ENCODE measurements around the gene EMP2. TPM values are rescaled to one million over a fixed set of nuclear protein-coding genes. Genes with fewer than 3 reads are reported as not detected.

Gene EMP2
- polyA plus RNA-seq, 3 donors, result not detected

GRCh38 chr16:10501016-10501607, 79.3 kb downstream of the EMP2 start:
- DNase-seq, result no peak
- Histone ChIP-seq H3K4me1 (ENCODE audit: control insufficient read depth in 1 of 2, insufficient read depth in 2 of 2, low read length in 2 of 2) (no peaks in the 10 kb centered on the region), H3K27ac (ENCODE audit: low read depth in 1 of 2, low read length in 2 of 2) (no peak overlapping the region), H2AFZ (ENCODE audit: insufficient read depth, low read depth, low read length, poor library complexity, severe bottlenecking) (no peak overlapping the region), H3K27me3 (ENCODE audit: control insufficient read depth in 2 of 2, insufficient read depth in 2 of 2, low read length in 2 of 2) (no peaks in the 10 kb centered on the region), H3K9ac (ENCODE audit: insufficient read depth, low read length, poor library complexity, severe bottlenecking) (no peak overlapping the region), H3K9me3 (replicated peaks in 1 of 2; ENCODE audit: control insufficient read depth in 1 of 2, insufficient read depth in 1 of 2, low read length in 2 of 2) (peaks cover 3 to 5% of the 10 kb centered on the region in 2 donors), H3K79me2 (ENCODE audit: insufficient read depth, low read length) (no peaks in the 10 kb centered on the region), H4K20me1 (ENCODE audit: insufficient read depth, low read length) (no peaks in the 10 kb centered on the region), H3K4me3 (replicated peaks in 1 of 3; ENCODE audit: low read depth in 2 of 3, low read length in 3 of 3) (no peak overlapping the region), H3K4me2 (replicated peaks; ENCODE audit: extremely low read depth, low read length, poor library complexity, severe bottlenecking) (no peak overlapping the region), H3K36me3 (replicated peaks in 1 of 2; ENCODE audit: control insufficient read depth in 1 of 2, insufficient read depth in 2 of 2, low read length in 2 of 2) (no peaks in the 10 kb centered on the region)
- Mint-ChIP-seq H3K36me3 (no peaks in the 10 kb centered on the region), H3K4me3 (no peak overlapping the region), H3K9me3 (peaks cover 0 to 18% (median 3%) of the 10 kb centered on the region in 7 donors), H3K27me3 (ENCODE audit: low read depth in 3 of 3) (peaks cover 0 to 7% (median 1%) of the 10 kb centered on the region in 3 donors), H3K4me1 (no peaks in the 10 kb centered on the region), H3K27ac (no peak overlapping the region)
- intact Hi-C loops (cut with micrococcal nuclease), result no loop called here
- no peak for TF ChIP-seq CTCF (IDR thresholded peaks at IDR 0.05)
- WGBS (ENCODE audit: insufficient coverage), result 80% methylated on average over 1 of the region's 2 CpGs

- H3K36me3 ChIP-seq (replicated peaks in 1 of 2; ENCODE audit: control insufficient read depth in 1 of 2, insufficient read depth in 2 of 2, low read length in 2 of 2), result no peaks in the 10 kb centered on the region
- H3K4me2 ChIP-seq (replicated peaks; ENCODE audit: extremely low read depth, low read length, poor library complexity, severe bottlenecking), result no peak overlapping the region
- no peak overlapping the region for H3K27ac Mint-ChIP-seq
- no peak overlapping the region for H2AFZ ChIP-seq (ENCODE audit: insufficient read depth, low read depth, low read length, poor library complexity, severe bottlenecking)
- peaks cover under 1 to 23% (median 8%) of the 10 kb centered on the region in 7 donors for H3K9me3 Mint-ChIP-seq
- no peaks in the 10 kb centered on the region for H3K79me2 ChIP-seq (ENCODE audit: insufficient read depth, low read length)
- no peaks in the 10 kb centered on the region for H4K20me1 ChIP-seq (ENCODE audit: insufficient read depth, low read length)
- no peak overlapping the region for H3K4me3 Mint-ChIP-seq
- H3K27me3 Mint-ChIP-seq (ENCODE audit: low read depth in 3 of 3), result peaks cover 0 to 7% (median 1%) of the 10 kb centered on the region in 3 donors
- H3K36me3 Mint-ChIP-seq, result no peaks in the 10 kb centered on the region
- intact Hi-C loops (cut with micrococcal nuclease), result no loop called here
- no peaks in the 10 kb centered on the region for H3K4me1 Mint-ChIP-seq
- H3K27ac ChIP-seq (ENCODE audit: low read depth in 1 of 2, low read length in 2 of 2), result no peak overlapping the region
- no peak overlapping the region for H3K9ac ChIP-seq (ENCODE audit: insufficient read depth, low read length, poor library complexity, severe bottlenecking)
- DNase-seq, result no peak
- H3K27me3 ChIP-seq (ENCODE audit: control insufficient read depth in 2 of 2, insufficient read depth in 2 of 2, low read length in 2 of 2), result no peaks in the 10 kb centered on the region
- no peaks in the 10 kb centered on the region for H3K4me1 ChIP-seq (ENCODE audit: control insufficient read depth in 1 of 2, insufficient read depth in 2 of 2, low read length in 2 of 2)
- H3K4me3 ChIP-seq (replicated peaks in 1 of 3; ENCODE audit: low read depth in 2 of 3, low read length in 3 of 3), result no peak overlapping the region
- no peak for TF ChIP-seq CTCF (IDR thresholded peaks at IDR 0.05)
- peaks cover 7 to 8% of the 10 kb centered on the region in 2 donors for H3K9me3 ChIP-seq (replicated peaks in 1 of 2; ENCODE audit: control insufficient read depth in 1 of 2, insufficient read depth in 1 of 2, low read length in 2 of 2)
- 75% methylated on average over 1 of the region's 3 CpGs for WGBS (ENCODE audit: insufficient coverage)
Observed at GRCh38 chr16:10500582-10500981, 79.8 kb downstream of the EMP2 start.
